ENCODE results near the gene RDM1. TPM values are rescaled to one million over a fixed set of nuclear protein-coding genes. Genes with fewer than 3 reads are reported as not detected.

RDM1 gene
- total and polyA plus RNA-seq, 7 donors, result 0.92 to 3.6 TPM; not detected in 5

DNA sequence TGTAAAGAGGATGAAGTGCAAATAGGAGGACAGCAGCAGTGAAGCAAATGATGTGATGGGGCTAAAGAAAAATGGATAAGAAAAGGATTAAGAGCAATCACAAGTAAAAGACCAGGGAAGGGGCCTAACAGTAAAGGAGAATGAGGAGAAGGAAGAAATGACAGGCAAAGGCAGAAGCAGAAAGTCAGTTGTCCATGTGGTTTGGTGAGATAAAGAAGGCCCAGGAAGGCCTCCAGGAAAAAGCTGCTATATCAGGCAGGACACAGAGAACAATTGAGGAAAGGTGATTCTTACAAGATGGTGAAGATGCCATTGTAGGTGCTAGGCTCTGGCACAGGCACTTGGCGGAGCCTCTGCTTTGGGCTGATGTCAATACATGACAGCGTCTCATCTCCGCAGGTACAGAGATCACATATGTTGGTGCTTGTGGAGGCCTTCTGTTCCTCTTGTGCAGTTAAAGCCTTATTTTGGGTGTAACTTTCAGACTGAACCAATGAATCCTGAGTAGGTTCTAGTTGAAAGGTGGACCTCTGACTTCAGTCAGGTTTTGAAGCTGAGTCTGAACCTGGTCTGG lies 18.1 kb downstream of the RDM1 start:
- intact Hi-C loops (cut with DNase I), result no loop called here
- TF ChIP-seq EP300 (IDR thresholded peaks at IDR 0.05) (no peak), POLR2A (IDR thresholded peaks at IDR 0.05) (no peak), POLR2AphosphoS5 (IDR thresholded peaks at IDR 0.05) (no peak)
- TF ChIP-seq, protein P1, sequence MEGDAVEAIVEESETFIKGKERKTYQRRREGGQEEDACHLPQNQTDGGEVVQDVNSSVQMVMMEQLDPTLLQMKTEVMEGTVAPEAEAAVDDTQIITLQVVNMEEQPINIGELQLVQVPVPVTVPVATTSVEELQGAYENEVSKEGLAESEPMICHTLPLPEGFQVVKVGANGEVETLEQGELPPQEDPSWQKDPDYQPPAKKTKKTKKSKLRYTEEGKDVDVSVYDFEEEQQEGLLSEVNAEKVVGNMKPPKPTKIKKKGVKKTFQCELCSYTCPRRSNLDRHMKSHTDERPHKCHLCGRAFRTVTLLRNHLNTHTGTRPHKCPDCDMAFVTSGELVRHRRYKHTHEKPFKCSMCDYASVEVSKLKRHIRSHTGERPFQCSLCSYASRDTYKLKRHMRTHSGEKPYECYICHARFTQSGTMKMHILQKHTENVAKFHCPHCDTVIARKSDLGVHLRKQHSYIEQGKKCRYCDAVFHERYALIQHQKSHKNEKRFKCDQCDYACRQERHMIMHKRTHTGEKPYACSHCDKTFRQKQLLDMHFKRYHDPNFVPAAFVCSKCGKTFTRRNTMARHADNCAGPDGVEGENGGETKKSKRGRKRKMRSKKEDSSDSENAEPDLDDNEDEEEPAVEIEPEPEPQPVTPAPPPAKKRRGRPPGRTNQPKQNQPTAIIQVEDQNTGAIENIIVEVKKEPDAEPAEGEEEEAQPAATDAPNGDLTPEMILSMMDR (IDR thresholded peaks at IDR 0.05), result no peak
- Histone ChIP-seq H3K4me1 (no peaks in the 10 kb centered on the region), H3K27ac (no peak overlapping the region), H3K4me3 (no peak overlapping the region), H3K9me3 (no peaks in the 10 kb centered on the region), H3K27me3 (no peaks in the 10 kb centered on the region), H3K36me3 (no peaks in the 10 kb centered on the region)
- DNase-seq, result no peak
- WGBS, 2 donors, result 97 to 98% methylated on average over 3 of the region's 3 CpGs

DNA sequence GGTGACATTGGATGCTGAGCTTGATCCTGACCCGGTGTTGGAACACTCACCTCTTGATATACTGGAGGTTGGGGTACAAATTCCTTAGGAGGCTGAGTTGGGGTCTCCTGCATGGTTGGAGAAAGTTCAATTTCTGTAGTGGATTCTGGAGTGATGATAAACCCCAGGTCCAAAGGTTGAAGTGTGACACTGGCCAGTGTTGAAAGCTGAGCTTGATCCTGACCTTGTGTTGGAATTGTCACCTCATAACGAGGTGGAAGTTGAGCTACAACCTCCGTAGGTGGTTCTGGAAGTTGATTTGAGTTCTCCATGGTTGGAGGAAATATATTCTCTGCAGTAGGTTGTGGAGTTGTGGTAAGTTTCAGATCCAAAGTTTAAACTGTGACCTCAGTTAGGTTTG lies 21.2 kb downstream of the RDM1 start:
- Histone ChIP-seq H3K4me1 (no peaks in the 10 kb centered on the region), H3K4me3 (no peak overlapping the region), H3K9me3 (no peaks in the 10 kb centered on the region), H3K27ac (no peak overlapping the region), H3K27me3 (no peaks in the 10 kb centered on the region), H3K36me3 (no peaks in the 10 kb centered on the region)
- no peak for TF ChIP-seq POLR2A (IDR thresholded peaks at IDR 0.05)
- TF ChIP-seq, protein P1 (IDR thresholded peaks at IDR 0.05), result no peak
- no peak for TF ChIP-seq EP300 (IDR thresholded peaks at IDR 0.05)
- no peak for DNase-seq
- WGBS, 2 donors, result 85 to 90% methylated on average over 3 of the region's 3 CpGs
- intact Hi-C loops (cut with DNase I), result no loop called here

DNA sequence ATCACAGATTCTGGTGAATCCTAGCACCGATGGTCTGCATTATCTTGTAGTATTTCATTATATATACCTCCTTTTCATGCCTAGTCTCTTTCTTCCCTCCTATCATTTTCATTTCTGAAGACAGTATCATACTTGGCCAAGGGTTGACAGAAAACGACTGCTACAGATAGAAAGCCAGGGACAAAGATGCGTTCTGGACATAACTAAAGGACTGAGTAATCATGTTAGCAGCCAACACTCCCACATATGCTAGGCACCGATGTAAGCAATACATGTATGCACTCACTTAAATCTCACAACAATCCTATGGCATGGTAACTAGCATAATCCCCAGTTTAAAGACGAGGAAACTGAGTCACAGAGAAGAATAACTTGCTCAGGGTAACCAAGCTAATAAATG lies 22.9 kb downstream of the RDM1 start:
- no peaks in the 10 kb centered on the region for H3K4me1 ChIP-seq
- TF ChIP-seq, protein P1 (IDR thresholded peaks at IDR 0.05), result no peak
- no peak for TF ChIP-seq POLR2A (IDR thresholded peaks at IDR 0.05)
- no peak for TF ChIP-seq POLR2AphosphoS5 (IDR thresholded peaks at IDR 0.05)
- TF ChIP-seq EP300 (IDR thresholded peaks at IDR 0.05), result no peak
- intact Hi-C loops (cut with DNase I), result no loop called here
- 82 to 86% methylated on average over 5 of the region's 5 CpGs for WGBS, 2 donors
- H3K36me3 ChIP-seq, result no peaks in the 10 kb centered on the region
- no peaks in the 10 kb centered on the region for H3K9me3 ChIP-seq
- H3K27me3 ChIP-seq, result no peaks in the 10 kb centered on the region
- no peak overlapping the region for H3K4me3 ChIP-seq
- H3K27ac ChIP-seq, result no peak overlapping the region
- no peak for DNase-seq

DNA sequence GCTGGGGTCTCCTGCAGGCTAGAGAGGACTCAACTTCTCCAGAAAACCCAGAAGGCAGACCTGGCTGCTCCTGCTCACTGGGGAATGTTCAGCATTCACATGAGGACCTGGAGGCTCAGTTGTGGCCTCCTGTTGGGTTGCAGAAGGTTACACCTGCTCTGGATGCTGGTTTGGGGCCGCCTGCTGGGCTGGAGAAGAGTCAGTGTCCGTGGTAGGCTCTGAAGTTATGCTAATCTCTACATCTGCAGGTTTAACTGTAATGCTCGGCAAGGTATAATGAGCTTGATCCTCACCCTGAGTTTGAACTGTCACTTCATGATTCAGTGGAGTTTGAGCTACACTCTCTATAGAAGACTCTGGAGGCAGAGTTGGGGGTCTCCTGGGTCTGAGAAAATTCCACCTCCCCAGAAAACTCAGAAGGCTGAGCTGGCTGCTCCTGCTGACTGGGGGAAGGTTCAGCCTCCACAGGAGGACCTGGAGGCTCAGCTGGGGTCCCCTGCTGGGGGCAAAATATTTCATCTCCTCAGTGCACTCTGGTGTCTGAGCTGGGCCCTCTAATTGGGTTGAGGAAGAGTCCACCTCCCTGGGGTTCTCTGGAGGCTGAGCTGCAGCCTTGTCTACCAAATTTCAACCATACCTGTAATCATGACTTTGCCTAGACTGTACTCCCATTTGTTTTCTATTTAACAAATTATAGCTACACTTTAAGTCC lies 23.5 kb downstream of the RDM1 start:
- Histone ChIP-seq H3K36me3 (no peaks in the 10 kb centered on the region), H3K4me3 (no peak overlapping the region), H3K27me3 (no peaks in the 10 kb centered on the region), H3K27ac (no peak overlapping the region), H3K9me3 (no peaks in the 10 kb centered on the region), H3K4me1 (no peaks in the 10 kb centered on the region)
- no peak for DNase-seq
- intact Hi-C loops (cut with DNase I), result no loop called here
- TF ChIP-seq POLR2A (IDR thresholded peaks at IDR 0.05), result no peak
- no peak for TF ChIP-seq POLR2AphosphoS5 (IDR thresholded peaks at IDR 0.05)
- TF ChIP-seq, protein P1 (IDR thresholded peaks at IDR 0.05), result no peak
- TF ChIP-seq EP300 (IDR thresholded peaks at IDR 0.05), result no peak
- 63 to 74% methylated on average over 3 of the region's 3 CpGs for WGBS, 2 donors
